Activated CD4-positive, alpha-beta memory T cell treated with anti-CD3 and anti-CD28 coated beads for 36 hours (primary cell): ENCODE data around the gene GADD45G. TPM values are rescaled to one million over a fixed set of nuclear protein-coding genes. Genes with fewer than 3 reads are reported as not detected.

Experiments used
- CTCF ChIA-PET: fragments of 350-600 bp; sonication (Branson Sonifier 250); formaldehyde crosslinking; loops from one replicate; lab custom pipeline; 2021; ENCODE audit warnings: antibody characterized with exemption, inconsistent platforms; lab: Charles Lee
- POLR2A ChIA-PET: fragments of 350-600 bp; sonication (Branson Sonifier 250); formaldehyde crosslinking; loops from one replicate; lab custom pipeline; 2021; ENCODE audit warnings: antibody characterized with exemption; lab: Charles Lee
- DNase-seq: peaks from one replicate; pipeline ENCODE4 v3.0.0-alpha.2; 2020
- H3K27ac Mint-ChIP-seq: one replicate; pipeline ENCODE4 v1.8.0; 2021; ENCODE audit warnings: mixed read lengths
- H3K27me3 Mint-ChIP-seq: one replicate; pipeline ENCODE4 v1.8.0; 2021; ENCODE audit warnings: mixed read lengths
- H3K36me3 Mint-ChIP-seq: one replicate; pipeline ENCODE4 v1.8.0; 2021; ENCODE audit warnings: mixed read lengths
- H3K4me1 Mint-ChIP-seq: one replicate; pipeline ENCODE4 v1.8.0; 2021; ENCODE audit warnings: low read depth, mixed read lengths
- H3K4me3 Mint-ChIP-seq: one replicate; pipeline ENCODE4 v1.8.0; 2021; ENCODE audit warnings: mild to moderate bottlenecking, mixed read lengths
- H3K9me3 Mint-ChIP-seq: one replicate; pipeline ENCODE4 v1.8.0; 2021; ENCODE audit warnings: mixed read lengths
- intact Hi-C: fragments of 100-400 bp; cut with micrococcal nuclease; formaldehyde crosslinking; loops from one replicate; pipeline ENCODE4 v1.15.1; 2023
- total RNA-seq, 2 experiments: library from RNA; stranded (reverse); gene quantifications; one replicate each; pipeline ENCODE4 v1.2.3, GENCODE V29; 2021

Gene GADD45G
- total RNA-seq, 2 experiments from 2014 or later = 5.1 to 5.7 TPM

DNA sequence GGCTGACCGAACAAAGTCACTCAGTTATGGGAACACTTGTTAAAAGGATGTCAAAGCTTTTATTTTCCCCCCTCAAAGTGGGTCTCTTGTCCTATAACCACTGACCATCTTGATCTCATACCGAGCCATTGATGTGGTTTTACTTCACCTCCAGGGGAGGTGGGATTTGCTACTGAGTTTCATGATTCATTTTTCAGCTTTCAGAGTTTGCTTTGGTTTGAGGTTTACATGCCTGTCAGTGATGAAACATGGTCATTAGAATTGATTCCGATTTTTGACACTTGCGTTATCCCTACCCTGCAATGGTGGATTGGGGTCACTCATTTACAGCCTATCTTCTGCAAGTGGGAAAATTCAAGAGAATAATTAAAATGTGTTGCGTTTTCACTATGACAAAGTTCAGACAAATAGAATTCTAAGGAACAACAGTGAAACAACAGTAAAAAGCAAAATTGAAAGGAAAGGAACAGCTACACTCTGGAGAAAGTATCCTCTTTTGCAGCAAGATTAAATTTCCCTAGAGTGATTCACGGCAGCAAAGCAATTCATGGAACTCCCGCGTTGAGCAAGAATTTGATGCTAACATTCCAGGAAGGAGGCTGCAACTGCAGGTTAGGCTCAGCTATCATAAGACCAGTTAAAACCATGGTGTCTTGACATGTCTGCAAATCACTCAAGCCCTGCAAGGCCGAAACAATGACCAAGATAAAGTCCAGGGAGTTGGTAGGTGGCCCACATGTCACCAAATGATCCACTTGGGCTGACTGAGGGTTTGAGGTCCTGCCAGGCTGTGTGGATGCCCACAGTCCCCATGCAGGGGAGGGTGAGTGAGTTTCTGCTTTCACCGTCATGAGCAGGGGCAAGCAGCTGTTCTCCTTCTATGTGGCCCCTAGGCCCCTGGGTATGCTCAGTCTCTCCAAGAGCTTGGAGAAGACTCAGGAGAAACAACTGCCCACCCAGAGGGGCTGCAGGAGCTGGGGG, 9.4 kb downstream of the GADD45G start:
- Mint-ChIP-seq H3K4me1 (peaks cover 15% of the 10 kb centered on the region), H3K4me3 (no peak overlapping the region), H3K27ac (no peak overlapping the region), H3K27me3 (no peaks in the 10 kb centered on the region), H3K9me3 (no peaks in the 10 kb centered on the region), H3K36me3 (no peaks in the 10 kb centered on the region)
- ChIA-PET POLR2A (interaction anchor here (1.2 to 1.5 kb wide), 2 partner anchors 9 kb away, joined by 3 to 6 read pairs; partner anchors contain the start of gene GADD45G), CTCF (interaction anchor here (0.6 to 4.4 kb wide), 4 partner anchors 11 to 485 kb away, joined by 3 to 29 read pairs (median 6); no protein-coding TSS in a partner anchor)
- intact Hi-C loops = loop anchor here (1.0 kb wide), 2 partner anchors 9 to 21 kb away; partner anchors contain the start of gene GADD45G
- no peak for DNase-seq

DNA sequence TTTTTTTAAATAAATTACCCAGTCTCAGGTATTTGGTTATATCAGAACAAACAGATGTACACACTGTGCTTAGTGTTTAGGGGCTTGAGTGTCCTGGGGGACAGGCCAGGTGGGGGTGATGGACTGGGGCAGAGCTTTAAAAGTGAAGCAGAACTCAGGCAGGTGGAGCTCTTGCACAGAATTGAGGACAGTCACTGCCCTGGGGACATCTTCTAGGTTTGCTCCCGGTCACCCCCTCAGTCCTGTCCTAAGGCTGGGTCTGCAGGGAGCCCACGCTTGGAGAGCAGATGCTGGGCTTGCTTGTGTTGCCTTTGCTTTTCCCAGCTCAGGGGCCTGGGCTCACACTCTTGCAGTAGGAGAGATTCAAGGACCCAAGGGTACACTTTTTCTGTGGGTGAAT, 10.8 kb downstream of the GADD45G start:
- peaks cover 15% of the 10 kb centered on the region for H3K4me1 Mint-ChIP-seq
- H3K4me3 Mint-ChIP-seq = no peak overlapping the region
- H3K9me3 Mint-ChIP-seq = no peaks in the 10 kb centered on the region
- ChIA-PET CTCF (no interaction called here), POLR2A (interaction anchor here (1.2 kb wide), 1 partner anchor 8 kb away, joined by 3 read pairs; no protein-coding TSS in a partner anchor)
- intact Hi-C loops = no loop called here
- H3K27ac Mint-ChIP-seq = no peak overlapping the region
- no peaks in the 10 kb centered on the region for H3K27me3 Mint-ChIP-seq
- no peak for DNase-seq
- H3K36me3 Mint-ChIP-seq = no peaks in the 10 kb centered on the region

DNA sequence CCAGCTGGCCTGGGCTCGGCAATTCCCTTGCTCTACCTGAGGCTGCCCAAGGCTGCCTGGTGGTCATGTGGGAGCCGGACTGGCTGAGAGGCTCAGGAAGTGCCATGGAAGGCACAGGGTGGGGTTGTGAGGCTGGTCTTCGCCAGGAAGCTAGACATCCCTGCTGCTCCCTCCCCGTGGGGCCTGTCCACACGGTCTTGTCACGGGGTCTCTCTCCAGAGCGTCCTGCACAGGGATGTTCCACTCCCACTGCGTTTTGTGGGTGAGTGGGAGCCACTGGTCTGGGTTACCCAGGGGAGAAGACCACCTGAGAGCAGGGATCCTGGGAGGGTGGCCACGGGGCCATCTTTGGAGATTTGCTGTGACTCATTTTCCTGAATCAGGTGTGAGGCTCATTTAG, 11.6 kb downstream of the GADD45G start:
- intact Hi-C loops = no loop called here
- POLR2A ChIA-PET = no interaction called here

DNA sequence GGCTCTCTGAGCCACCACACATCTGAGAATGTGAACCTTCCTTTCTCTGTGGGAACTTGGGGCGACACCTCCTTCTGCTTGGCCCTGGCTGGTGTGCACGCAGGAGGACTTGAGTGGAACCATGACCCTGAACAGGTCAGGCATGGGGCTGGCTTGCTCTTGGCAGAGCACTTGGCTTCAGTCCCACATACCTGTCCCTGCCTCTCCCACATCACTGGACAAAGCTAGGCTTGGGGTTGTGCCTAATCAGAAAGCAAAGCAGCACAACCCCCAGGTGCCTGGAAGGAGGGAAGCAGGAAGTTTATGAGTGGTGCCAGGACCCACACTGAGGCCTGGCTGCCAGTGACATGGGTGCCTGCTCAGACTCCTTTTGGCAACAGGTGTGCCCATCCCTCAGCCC, 13.2 kb downstream of the GADD45G start:
- no peak for DNase-seq
- no peaks in the 10 kb centered on the region for H3K9me3 Mint-ChIP-seq
- no peak overlapping the region for H3K4me3 Mint-ChIP-seq
- H3K27ac Mint-ChIP-seq = no peak overlapping the region
- no peaks in the 10 kb centered on the region for H3K36me3 Mint-ChIP-seq
- no peaks in the 10 kb centered on the region for H3K27me3 Mint-ChIP-seq
- ChIA-PET POLR2A (no interaction called here), CTCF (interaction anchor here (1.2 to 1.5 kb wide), 3 partner anchors 9 to 484 kb away, joined by 3 read pairs; no protein-coding TSS in a partner anchor)
- intact Hi-C loops = no loop called here
- peaks cover 15% of the 10 kb centered on the region for H3K4me1 Mint-ChIP-seq

More for the DNA sequence above, 11.6 kb downstream of the GADD45G start:
- Mint-ChIP-seq H3K4me1 (peaks cover 15% of the 10 kb centered on the region), H3K27me3 (no peaks in the 10 kb centered on the region), H3K36me3 (no peaks in the 10 kb centered on the region), H3K9me3 (no peaks in the 10 kb centered on the region), H3K27ac (no peak overlapping the region), H3K4me3 (no peak overlapping the region)
- no peak for DNase-seq
- CTCF ChIA-PET = no interaction called here

DNA sequence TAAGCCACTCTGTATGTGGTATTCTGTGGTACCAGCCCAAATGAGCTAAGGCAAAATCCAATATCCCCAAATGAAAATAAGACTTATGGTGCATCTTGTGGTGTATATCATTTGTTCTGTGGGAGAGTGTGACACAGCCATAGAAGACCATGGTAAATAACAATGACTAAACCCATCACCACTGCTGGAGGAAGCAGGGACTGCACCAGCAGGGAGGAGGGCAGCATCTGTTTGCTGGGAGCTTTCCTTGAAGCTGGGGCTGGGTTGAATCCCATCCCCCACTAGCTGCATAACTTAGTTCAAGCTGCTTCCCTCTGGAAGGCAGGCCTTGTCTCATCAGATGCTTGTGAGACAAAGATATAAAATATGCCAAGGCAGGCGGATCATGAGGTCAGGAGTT, 14.2 kb downstream of the GADD45G start:
- H3K27ac Mint-ChIP-seq = no peak overlapping the region
- no peaks in the 10 kb centered on the region for H3K36me3 Mint-ChIP-seq
- ChIA-PET CTCF (interaction anchor here (0.6 to 0.9 kb wide), 2 partner anchors 16 to 304 kb away, joined by 3 read pairs; no protein-coding TSS in a partner anchor), POLR2A (interaction anchor here (0.5 kb wide), 1 partner anchor 201 kb away, joined by 3 read pairs; no protein-coding TSS in a partner anchor)
- no peaks in the 10 kb centered on the region for H3K27me3 Mint-ChIP-seq
- intact Hi-C loops = no loop called here
- no peaks in the 10 kb centered on the region for H3K9me3 Mint-ChIP-seq
- DNase-seq = no peak
- peaks cover 9% of the 10 kb centered on the region for H3K4me1 Mint-ChIP-seq
- H3K4me3 Mint-ChIP-seq = no peak overlapping the region

DNA sequence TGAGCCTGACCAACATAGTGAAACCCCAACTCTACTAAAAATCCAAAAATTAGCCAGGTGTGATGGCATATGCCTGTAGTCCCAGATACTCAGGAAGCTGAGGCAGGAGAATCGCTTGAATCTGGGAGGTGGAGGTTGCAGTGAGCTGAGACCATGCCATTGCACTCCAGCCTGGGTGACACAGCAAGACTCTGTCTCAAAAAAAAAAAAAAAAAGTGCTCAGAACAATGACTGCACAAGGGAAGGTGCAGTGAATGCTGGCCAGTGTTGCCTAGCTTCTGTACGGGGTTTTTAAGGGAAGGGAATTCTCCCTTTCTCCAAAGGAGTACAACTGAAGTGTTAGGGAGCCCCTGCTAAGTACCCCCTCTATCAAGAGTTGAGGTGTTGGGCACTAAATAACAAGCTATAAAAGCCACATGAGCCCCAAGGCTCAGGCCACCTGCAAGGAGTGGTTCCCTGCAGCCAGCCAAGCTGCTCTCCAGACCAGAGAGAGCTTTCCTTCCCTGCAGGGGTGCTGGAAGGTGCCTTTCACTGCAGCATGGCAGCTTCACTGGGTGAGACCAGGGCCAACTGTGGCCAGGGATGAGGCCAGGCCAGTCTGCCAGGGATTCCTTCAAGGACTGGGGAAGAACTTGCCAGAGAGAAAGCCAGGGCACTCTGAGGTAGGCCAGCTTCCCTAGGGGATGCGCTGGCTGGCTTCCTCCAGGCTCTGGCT, 14.8 kb downstream of the GADD45G start:
- Mint-ChIP-seq H3K27ac (no peak overlapping the region), H3K36me3 (no peaks in the 10 kb centered on the region), H3K27me3 (no peaks in the 10 kb centered on the region), H3K9me3 (no peaks in the 10 kb centered on the region), H3K4me3 (no peak overlapping the region), H3K4me1 (peaks cover 3% of the 10 kb centered on the region)
- ChIA-PET CTCF (interaction anchor here (0.6 to 0.9 kb wide), 2 partner anchors 17 to 303 kb away, joined by 3 read pairs; no protein-coding TSS in a partner anchor), POLR2A (interaction anchor here (0.5 kb wide), 1 partner anchor 202 kb away, joined by 3 read pairs; no protein-coding TSS in a partner anchor)
- intact Hi-C loops = no loop called here
- no peak for DNase-seq

DNA sequence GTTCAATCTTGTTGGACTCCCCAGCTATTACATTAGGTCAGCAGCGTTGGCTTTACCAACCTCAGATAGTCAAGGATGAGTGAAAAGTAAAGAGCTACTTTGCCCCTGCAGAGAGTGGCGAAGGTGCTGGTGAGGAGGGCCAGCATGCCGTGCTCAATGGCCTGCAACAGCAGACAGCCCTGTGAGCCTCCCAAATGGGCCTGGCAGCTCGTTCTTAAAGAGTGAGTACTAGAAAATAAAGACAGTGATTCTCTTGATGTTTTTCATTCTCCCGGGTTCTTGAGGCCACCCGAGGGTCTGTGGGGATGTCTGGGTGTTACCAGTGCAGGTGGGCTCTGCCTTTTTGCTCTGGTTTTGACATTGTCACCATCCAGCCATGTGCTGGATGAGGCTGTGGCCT, 16.2 kb downstream of the GADD45G start:
- no peaks in the 10 kb centered on the region for H3K27me3 Mint-ChIP-seq
- POLR2A ChIA-PET = no interaction called here
- CTCF ChIA-PET = interaction anchor here (1.1 kb wide), 1 partner anchor 18 kb away, joined by 4 read pairs; no protein-coding TSS in a partner anchor

DNA sequence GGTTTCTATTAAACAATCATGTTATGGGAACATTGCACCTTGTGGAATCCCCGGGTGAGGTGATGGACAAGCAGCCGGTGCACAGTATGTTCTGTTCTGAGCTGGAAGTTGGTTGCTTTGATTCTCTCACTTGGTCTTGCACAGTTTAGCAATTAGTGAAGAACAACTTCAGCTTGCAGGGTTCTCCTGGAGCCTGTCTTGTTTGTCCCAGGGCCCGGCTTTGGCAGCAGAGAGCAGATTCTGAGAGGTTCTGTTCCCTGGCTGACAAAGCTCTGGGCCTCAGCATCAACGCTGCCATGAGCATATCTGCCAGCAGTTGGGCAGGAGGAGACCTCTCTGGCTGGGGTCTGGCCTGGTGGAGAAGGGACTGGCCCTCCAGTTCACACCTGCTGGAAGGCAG, 16.9 kb downstream of the GADD45G start:
- Mint-ChIP-seq H3K4me1 (no peaks in the 10 kb centered on the region), H3K4me3 (no peak overlapping the region), H3K9me3 (no peaks in the 10 kb centered on the region), H3K27ac (no peak overlapping the region), H3K36me3 (no peaks in the 10 kb centered on the region), H3K27me3 (peaks cover 1% of the 10 kb centered on the region)
- POLR2A ChIA-PET = no interaction called here
- DNase-seq = no peak
- intact Hi-C loops = no loop called here
- CTCF ChIA-PET = no interaction called here

More for the DNA sequence above, 16.2 kb downstream of the GADD45G start:
- DNase-seq = no peak
- Mint-ChIP-seq H3K4me1 (no peaks in the 10 kb centered on the region), H3K27ac (no peak overlapping the region), H3K36me3 (no peaks in the 10 kb centered on the region), H3K9me3 (no peaks in the 10 kb centered on the region), H3K4me3 (no peak overlapping the region)
- intact Hi-C loops = no loop called here

DNA sequence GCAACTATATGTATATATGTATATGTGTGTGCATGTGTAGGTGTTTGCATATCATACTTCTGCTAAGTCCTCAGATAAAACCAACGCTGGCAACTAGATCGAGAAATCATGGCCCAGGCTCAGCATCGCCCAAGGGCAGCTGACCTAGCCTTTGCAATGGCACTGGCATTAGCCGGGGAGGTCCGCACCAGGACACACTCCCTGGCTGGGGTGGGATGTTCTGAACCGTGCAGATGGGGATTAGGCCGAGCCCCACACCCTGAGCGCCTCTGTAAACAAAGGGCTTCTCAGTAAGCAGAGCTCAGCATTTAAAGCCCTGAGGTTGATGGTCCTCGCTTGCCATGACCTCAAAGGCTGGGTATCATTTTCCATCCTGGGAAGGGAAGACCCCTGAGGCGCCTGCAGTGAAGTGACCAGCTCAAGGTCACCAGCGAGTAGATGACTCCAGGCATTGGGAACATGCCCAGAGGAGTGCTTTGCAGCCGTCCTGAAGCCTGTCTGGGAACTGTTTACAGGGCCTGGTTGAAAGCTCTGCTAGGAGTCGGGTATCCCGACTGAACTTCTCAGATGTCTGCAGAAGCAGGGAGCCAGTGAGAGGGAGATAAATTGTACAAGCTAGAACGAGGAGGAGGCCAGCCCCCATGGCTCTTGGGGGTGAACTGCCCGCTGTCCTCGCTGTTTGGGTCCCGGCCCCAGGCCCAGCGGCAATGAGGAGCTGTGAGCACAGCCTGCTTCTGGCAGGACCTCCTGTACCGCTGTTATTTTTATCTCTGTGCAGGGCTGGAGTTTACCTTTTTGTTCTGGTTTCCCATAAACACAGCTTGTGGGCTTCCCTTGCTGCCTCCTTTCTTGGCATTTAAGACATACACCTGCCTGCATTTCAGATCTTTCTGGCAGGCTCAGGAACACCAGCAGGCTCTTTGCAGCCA, 18.4 kb downstream of the GADD45G start:
- Mint-ChIP-seq H3K27ac (no peak overlapping the region), H3K4me3 (no peak overlapping the region), H3K27me3 (peaks cover 1% of the 10 kb centered on the region), H3K4me1 (no peaks in the 10 kb centered on the region), H3K36me3 (no peaks in the 10 kb centered on the region), H3K9me3 (no peaks in the 10 kb centered on the region)
- POLR2A ChIA-PET = interaction anchor here (0.9 kb wide), 1 partner anchor 8 kb away, joined by 3 read pairs; no protein-coding TSS in a partner anchor
- DNase-seq = no peak
- intact Hi-C loops = no loop called here
- CTCF ChIA-PET = interaction anchor here (1.7 kb wide), 1 partner anchor 14 kb away, joined by 3 read pairs; no protein-coding TSS in a partner anchor

DNA sequence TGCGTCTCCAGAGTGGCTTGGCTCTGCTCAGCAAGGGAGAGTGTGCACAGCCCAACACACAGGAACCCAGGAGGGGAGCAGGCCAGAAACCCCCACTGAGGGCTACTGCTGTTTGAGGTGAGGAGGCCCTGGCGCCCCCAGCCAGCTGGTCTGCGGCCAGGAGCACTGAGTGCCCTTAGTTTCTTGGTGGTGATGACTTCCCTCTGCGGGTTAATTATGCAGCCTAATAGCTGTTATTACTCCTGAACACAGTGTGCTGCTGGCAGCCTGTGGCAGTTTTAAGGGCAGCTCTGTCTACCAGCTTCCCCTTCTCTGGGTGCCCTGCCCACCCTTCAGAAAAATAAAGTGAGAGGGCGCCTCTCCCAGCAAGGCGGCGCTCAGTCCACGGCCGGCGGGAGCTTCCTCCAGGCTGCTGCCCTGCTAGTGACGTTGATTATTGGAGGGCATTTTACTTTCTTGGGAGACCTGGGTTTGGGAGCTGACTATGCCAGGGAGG, 19.2 kb downstream of the GADD45G start:
- H3K27ac Mint-ChIP-seq = no peak overlapping the region
- POLR2A ChIA-PET = interaction anchor here (0.9 kb wide), 1 partner anchor 9 kb away, joined by 3 read pairs; no protein-coding TSS in a partner anchor
- H3K27me3 Mint-ChIP-seq = peaks cover 1% of the 10 kb centered on the region

More for the DNA sequence above, 19.2 kb downstream of the GADD45G start:
- DNase-seq = no peak
- Mint-ChIP-seq H3K36me3 (no peaks in the 10 kb centered on the region), H3K4me3 (no peak overlapping the region), H3K4me1 (peaks cover 3% of the 10 kb centered on the region), H3K9me3 (no peaks in the 10 kb centered on the region)
- CTCF ChIA-PET = interaction anchor here (0.6 to 1.7 kb wide), 2 partner anchors 15 to 24 kb away, joined by 3 read pairs; no protein-coding TSS in a partner anchor
- intact Hi-C loops = no loop called here
